GM13977 (cell line): ENCODE data around the gene LDLRAD4.

Source experiments
- DNase-seq: peaks from one replicate; pipeline ENCODE4 v3.0.0; 2012; ENCODE audit warnings: low spot score
- CTCF ChIP-seq: IDR thresholded peaks from 2 replicates; pipeline ENCODE4 v1.5.1; 2012; ENCODE audit warnings: mild to moderate bottlenecking, control low read depth; ENCODE audit not compliant: insufficient read depth; ENCODE audit errors: extremely low read depth, missing control alignments
- in situ Hi-C: fragments of 300-500 bp; cut with MboI; formaldehyde crosslinking; loops from one replicate; pipeline ENCODE4 v1.12.0; 2022; ENCODE audit warnings: low sequenced_read_pairs, low pct_unique_long_range_greater_than_20kb, mixed read lengths, inconsistent platforms; ENCODE audit not compliant: unreplicated experiment

LDLRAD4 gene

GRCh38 chr18:13232971-13233786 lies 14.6 kb downstream of the LDLRAD4 start:
- in situ Hi-C loops, result no loop called here
- no peak for TF ChIP-seq CTCF
- no peak for DNase-seq

GRCh38 chr18:13233787-13234783 lies 15.5 kb downstream of the LDLRAD4 start:
- no peak for DNase-seq
- no peak for TF ChIP-seq CTCF
- in situ Hi-C loops, result no loop called here

DNA sequence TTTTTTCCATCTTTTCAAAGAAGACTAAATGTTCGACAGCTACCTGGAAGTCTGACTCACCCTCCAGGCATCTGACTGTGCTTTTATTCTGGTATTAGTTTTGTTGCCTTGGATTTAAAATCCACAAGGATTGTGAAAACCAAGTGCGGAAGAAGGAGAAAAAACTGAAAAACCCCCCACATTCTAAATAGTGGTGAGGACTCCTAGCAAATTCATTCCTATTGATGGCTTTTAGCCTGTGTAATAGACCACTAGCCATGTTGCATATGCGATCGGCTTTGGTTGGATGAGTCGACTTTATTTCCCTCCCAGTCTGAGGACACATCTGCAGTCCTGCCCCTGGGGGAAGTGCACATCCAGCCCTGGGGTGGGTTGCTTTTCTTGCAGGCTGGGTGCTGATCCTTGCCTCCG lies 16.9 kb downstream of the LDLRAD4 start:
- TF ChIP-seq CTCF, result no peak
- in situ Hi-C loops, result no loop called here
- no peak for DNase-seq

GRCh38 chr18:13235981-13236380 lies 17.4 kb downstream of the LDLRAD4 start:
- TF ChIP-seq CTCF, result no peak
- DNase-seq, result no peak
- in situ Hi-C loops, result no loop called here

GRCh38 chr18:13236411-13236810 lies 17.9 kb downstream of the LDLRAD4 start:
- in situ Hi-C loops, result no loop called here
- no peak for DNase-seq
- TF ChIP-seq CTCF, result no peak

DNA sequence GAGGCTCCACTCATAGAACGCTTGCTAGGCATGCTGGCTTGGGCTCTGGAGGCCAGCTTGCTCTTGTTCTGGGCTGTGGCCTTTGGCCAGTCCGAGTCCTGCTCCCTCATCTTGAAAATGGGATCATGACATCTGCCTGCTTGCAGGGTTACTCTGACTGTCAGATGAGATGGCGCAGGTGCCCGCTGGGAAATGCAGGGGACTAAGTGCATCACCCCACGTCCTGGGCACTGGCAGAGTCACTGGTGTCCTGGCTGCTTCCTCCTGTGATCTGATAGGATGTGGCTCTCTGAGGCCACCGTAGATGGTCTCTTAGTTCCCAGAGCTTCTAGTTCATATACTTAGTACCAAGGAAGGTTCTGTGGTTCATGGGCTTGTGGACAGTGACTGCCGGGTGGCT lies 18.5 kb downstream of the LDLRAD4 start:
- in situ Hi-C loops, result no loop called here
- DNase-seq, result no peak

More for the DNA sequence above, 18.5 kb downstream of the LDLRAD4 start:
- no peak for TF ChIP-seq CTCF
